A673 (cell line): ENCODE results near the gene ZBED3. TPM values are rescaled to one million over a fixed set of nuclear protein-coding genes. Genes with fewer than 3 reads are reported as not detected.

Source experiments
- BruUV-seq: library from RNA; stranded (reverse); fragments of 400-500 nt; replicated peaks from 2 replicates; lab custom pipeline; 2021; lab: Mats Ljungman, UMichigan
- CTCF ChIA-PET: fragments of 300-600 bp; sonication (Branson Sonifier 250); formaldehyde crosslinking; loops from one replicate; lab custom pipeline; 2022; ENCODE audit warnings: antibody characterized with exemption; lab: Charles Lee
- POLR2A ChIA-PET: fragments of 300-600 bp; sonication (Branson Sonifier 250); formaldehyde crosslinking; loops from one replicate; lab custom pipeline; 2022; ENCODE audit warnings: antibody characterized with exemption; ENCODE audit not compliant: low non-redundant PET; lab: Charles Lee
- DNase-seq: peaks from one replicate; pipeline ENCODE4 v3.0.0-alpha.2; 2015; ENCODE audit warnings: low spot score
- H3K27ac ChIP-seq: fragments of 200-600 bp; sonication (generic); 2 replicates; pipeline ENCODE4 v1.5.1; 2016; ENCODE audit warnings: mixed run types, low read depth, mild to moderate bottlenecking, mixed read lengths, antibody characterized with exemption, low read length; ENCODE audit not compliant: poor library complexity, severe bottlenecking
- H3K27me3 ChIP-seq: fragments of 200-600 bp; sonication (generic); replicated peaks from 2 replicates; pipeline ENCODE4 v1.6.1; 2017; ENCODE audit warnings: mixed run types, low read depth, mild to moderate bottlenecking, mixed read lengths, antibody characterized with exemption, low read length; ENCODE audit not compliant: insufficient read depth, poor library complexity
- H3K36me3 ChIP-seq: fragments of 200-600 bp; sonication (generic); 2 replicates; pipeline ENCODE4 v1.6.1; 2016; ENCODE audit warnings: mixed run types, mild to moderate bottlenecking, mixed read lengths, antibody characterized with exemption, low read length; ENCODE audit not compliant: insufficient read depth, poor library complexity, severe bottlenecking
- H3K4me1 ChIP-seq: fragments of 200-600 bp; sonication (generic); 2 replicates; pipeline ENCODE4 v1.6.1; 2017; ENCODE audit warnings: mixed run types, mild to moderate bottlenecking, mixed read lengths, antibody characterized with exemption, low read length; ENCODE audit not compliant: insufficient read depth, poor library complexity, severe bottlenecking
- H3K4me3 ChIP-seq: fragments of 200-600 bp; sonication (generic); 2 replicates; pipeline ENCODE4 v1.5.1; 2016; ENCODE audit warnings: low read depth, mixed run types, mild to moderate bottlenecking, mixed read lengths, low read length; ENCODE audit not compliant: poor library complexity, severe bottlenecking
- H3K9me3 ChIP-seq: fragments of 200-600 bp; sonication (generic); 2 replicates; pipeline ENCODE4 v1.6.1; 2016; ENCODE audit warnings: mixed run types, low read depth, mild to moderate bottlenecking, mixed read lengths, antibody characterized with exemption, low read length; ENCODE audit not compliant: poor library complexity, severe bottlenecking
- EZH2 ChIP-seq: fragments of 200-600 bp; sonication (generic); IDR thresholded peaks from 2 replicates; pipeline ENCODE4 v1.6.1; 2017; ENCODE audit warnings: borderline replicate concordance, low read depth, mild to moderate bottlenecking, mixed read lengths, antibody characterized with exemption, low read length; ENCODE audit not compliant: poor library complexity, severe bottlenecking
- intact Hi-C: fragments of 100-400 bp; cut with micrococcal nuclease; formaldehyde crosslinking; loops from one replicate; pipeline ENCODE4 v1.10.0; 2022; ENCODE audit not compliant: unreplicated experiment
- total RNA-seq: library from RNA; stranded (reverse); gene quantifications from 2 replicates; pipeline ENCODE4 v1.2.3, GENCODE V29; 2021
- TF ChIP-seq, protein P1 (sequence below): fragments of 300-800, 200-600 bp; sonication (generic); conservative IDR thresholded peaks from 2 replicates; pipeline ENCODE4 v1.5.1; 2017; ENCODE audit warnings: low read depth, mild to moderate bottlenecking, antibody characterized with exemption, low read length, moderate library complexity, mixed read lengths

The ZBED3 gene
- total RNA-seq, 1 experiment from 2014 or later: 9.9 TPM

DNA sequence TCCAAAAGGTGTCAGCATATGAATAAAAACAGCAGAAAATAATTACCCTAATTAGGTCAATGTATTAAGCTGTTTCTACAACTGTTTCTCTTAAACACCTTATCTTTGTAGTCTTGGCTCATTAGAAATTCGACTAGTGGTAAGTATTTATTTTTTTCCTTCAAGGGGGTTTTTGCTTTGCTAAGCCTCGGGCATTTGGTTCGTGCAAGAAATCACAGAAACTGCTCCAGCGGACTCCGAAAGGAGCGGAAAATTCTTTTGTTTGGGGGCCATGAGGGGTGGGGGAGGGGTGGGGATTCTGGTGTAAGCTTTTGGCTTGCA is 757 bp downstream of the ZBED3 start:
- DNase-seq: no peak
- H3K4me1 ChIP-seq: peaks cover 15% of the 10 kb centered on the region
- ChIA-PET POLR2A (no interaction called here), CTCF (interaction anchor here (1.2 kb wide), 1 partner anchor 9 kb away, joined by 5 read pairs; no protein-coding TSS in a partner anchor)
- TF ChIP-seq, protein P1, sequence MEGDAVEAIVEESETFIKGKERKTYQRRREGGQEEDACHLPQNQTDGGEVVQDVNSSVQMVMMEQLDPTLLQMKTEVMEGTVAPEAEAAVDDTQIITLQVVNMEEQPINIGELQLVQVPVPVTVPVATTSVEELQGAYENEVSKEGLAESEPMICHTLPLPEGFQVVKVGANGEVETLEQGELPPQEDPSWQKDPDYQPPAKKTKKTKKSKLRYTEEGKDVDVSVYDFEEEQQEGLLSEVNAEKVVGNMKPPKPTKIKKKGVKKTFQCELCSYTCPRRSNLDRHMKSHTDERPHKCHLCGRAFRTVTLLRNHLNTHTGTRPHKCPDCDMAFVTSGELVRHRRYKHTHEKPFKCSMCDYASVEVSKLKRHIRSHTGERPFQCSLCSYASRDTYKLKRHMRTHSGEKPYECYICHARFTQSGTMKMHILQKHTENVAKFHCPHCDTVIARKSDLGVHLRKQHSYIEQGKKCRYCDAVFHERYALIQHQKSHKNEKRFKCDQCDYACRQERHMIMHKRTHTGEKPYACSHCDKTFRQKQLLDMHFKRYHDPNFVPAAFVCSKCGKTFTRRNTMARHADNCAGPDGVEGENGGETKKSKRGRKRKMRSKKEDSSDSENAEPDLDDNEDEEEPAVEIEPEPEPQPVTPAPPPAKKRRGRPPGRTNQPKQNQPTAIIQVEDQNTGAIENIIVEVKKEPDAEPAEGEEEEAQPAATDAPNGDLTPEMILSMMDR: no peak
- no peak for TF ChIP-seq EZH2
- no peaks in the 10 kb centered on the region for H3K36me3 ChIP-seq
- peak overlapping the region; percentile 92 for H3K27ac ChIP-seq
- H3K9me3 ChIP-seq: no peaks in the 10 kb centered on the region
- BruUV-seq: no TSS peak
- peak overlapping the region; percentile 64 for H3K4me3 ChIP-seq
- intact Hi-C loops: no loop called here
- H3K27me3 ChIP-seq: no peaks in the 10 kb centered on the region

DNA sequence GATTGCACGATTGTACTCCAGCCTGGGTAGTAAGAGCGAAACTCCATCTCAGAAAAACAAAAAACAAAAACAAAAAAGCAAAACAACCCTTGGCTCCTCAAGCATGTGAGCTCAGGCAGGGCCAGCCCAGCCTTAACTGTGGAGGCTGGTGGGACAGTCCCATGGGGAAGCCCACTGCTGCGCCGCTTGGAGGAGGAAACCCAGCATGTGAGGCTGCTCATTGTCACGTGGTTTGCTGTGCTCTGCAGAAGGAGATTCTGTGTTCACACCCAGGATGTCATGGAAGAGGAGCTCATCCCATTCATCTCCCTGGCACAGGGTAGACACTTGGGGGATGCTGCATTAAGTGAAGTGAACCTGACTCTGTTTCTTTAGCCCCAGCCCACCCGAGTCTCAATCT is 4.0 kb downstream of the ZBED3 start:
- TF ChIP-seq EZH2: no peak
- TF ChIP-seq, protein P1: no peak
- ChIA-PET POLR2A (no interaction called here), CTCF (no interaction called here)
- intact Hi-C loops: no loop called here
- H3K9me3 ChIP-seq: no peaks in the 10 kb centered on the region
- peaks cover 14% of the 10 kb centered on the region for H3K4me1 ChIP-seq
- no peaks in the 10 kb centered on the region for H3K27me3 ChIP-seq
- H3K36me3 ChIP-seq: no peaks in the 10 kb centered on the region
- no peak overlapping the region for H3K4me3 ChIP-seq
- BruUV-seq: no TSS peak
- no peak overlapping the region for H3K27ac ChIP-seq
- no peak for DNase-seq

DNA sequence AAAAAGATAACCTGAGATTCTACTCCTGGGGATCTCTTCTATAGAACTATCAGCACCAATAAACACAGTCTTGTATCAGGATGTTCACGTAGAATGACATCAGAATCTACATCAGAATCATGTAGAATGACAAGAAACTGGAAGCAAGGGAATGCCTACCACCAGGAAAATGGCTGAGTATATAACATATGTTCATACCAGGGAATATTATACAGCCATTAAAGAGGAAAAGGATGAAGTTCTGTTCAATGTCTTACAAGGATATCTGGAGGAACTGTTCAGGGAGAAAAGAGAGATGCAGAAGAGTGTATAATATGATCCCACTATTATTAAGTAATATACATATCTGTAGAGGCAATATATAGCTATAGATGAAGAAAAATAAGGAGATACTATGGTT is 4.8 kb downstream of the ZBED3 start:
- no peak overlapping the region for H3K27ac ChIP-seq
- ChIA-PET CTCF (no interaction called here), POLR2A (no interaction called here)
- H3K27me3 ChIP-seq: no peaks in the 10 kb centered on the region
- intact Hi-C loops: no loop called here
- peaks cover 6% of the 10 kb centered on the region for H3K4me1 ChIP-seq
- no peak overlapping the region for H3K4me3 ChIP-seq
- no peak for DNase-seq
- BruUV-seq: no TSS peak
- H3K9me3 ChIP-seq: no peaks in the 10 kb centered on the region
- no peaks in the 10 kb centered on the region for H3K36me3 ChIP-seq
- no peak for TF ChIP-seq EZH2
- TF ChIP-seq, protein P1: no peak
